ENCODE results near the gene SMARCE1.

DNA sequence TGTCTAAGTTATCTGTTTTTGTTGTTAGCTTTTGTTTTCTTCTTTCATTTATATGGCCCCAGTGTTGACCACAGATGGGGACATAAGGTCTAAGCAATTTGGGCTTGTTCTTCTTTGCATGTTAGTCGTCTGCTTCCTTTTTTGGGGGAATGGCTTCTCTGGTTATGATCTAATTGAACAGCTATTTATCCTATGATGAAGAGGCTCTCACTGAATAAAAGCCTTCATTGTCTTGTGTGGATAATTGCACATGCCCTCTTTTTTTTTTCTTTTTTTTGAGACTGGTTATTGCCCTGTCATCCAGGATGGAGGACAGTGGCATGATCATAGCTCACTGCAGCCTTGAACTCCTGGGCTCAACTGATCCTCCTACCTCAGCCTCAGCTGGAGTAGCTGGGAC is 13.7 kb downstream of the SMARCE1 start:
- no peak for TF ChIP-seq PAX5 (IDR thresholded peaks at IDR 0.05; ENCODE audit: insufficient read depth, low read length, severe bottlenecking)
- no peak for TF ChIP-seq POLR2AphosphoS5 (IDR thresholded peaks at IDR 0.05; ENCODE audit: low read depth, low read length)
- no peak for TF ChIP-seq POLR2A (IDR thresholded peaks at IDR 0.05; ENCODE audit: low read depth, low read length)

Data from GM12891 (cell line).